Measurements from ENCODE around the gene RND2.

The RND2 gene

GRCh38 chr17:43014020-43014648, 10.9 kb upstream of the RND2 start:
- TF ChIP-seq TAF1 (IDR thresholded peaks at IDR 0.05; ENCODE audit: borderline replicate concordance, insufficient read depth, low read length) (no peak), SIN3A (IDR thresholded peaks at IDR 0.05; ENCODE audit: borderline replicate concordance, insufficient read depth, low read length) (no peak), POLR2AphosphoS5 (IDR thresholded peaks at IDR 0.05; ENCODE audit: low read depth, low read length) (no peak), REST (IDR thresholded peaks at IDR 0.05; ENCODE audit: insufficient read depth in 1 of 2, low read depth in 2 of 2, low read length in 2 of 2) (no peak), FOXP2 (optimal IDR thresholded peaks at IDR 0.05; ENCODE audit: borderline replicate concordance, extremely low read depth, extremely low read length, insufficient read depth) (no peak)

DNA sequence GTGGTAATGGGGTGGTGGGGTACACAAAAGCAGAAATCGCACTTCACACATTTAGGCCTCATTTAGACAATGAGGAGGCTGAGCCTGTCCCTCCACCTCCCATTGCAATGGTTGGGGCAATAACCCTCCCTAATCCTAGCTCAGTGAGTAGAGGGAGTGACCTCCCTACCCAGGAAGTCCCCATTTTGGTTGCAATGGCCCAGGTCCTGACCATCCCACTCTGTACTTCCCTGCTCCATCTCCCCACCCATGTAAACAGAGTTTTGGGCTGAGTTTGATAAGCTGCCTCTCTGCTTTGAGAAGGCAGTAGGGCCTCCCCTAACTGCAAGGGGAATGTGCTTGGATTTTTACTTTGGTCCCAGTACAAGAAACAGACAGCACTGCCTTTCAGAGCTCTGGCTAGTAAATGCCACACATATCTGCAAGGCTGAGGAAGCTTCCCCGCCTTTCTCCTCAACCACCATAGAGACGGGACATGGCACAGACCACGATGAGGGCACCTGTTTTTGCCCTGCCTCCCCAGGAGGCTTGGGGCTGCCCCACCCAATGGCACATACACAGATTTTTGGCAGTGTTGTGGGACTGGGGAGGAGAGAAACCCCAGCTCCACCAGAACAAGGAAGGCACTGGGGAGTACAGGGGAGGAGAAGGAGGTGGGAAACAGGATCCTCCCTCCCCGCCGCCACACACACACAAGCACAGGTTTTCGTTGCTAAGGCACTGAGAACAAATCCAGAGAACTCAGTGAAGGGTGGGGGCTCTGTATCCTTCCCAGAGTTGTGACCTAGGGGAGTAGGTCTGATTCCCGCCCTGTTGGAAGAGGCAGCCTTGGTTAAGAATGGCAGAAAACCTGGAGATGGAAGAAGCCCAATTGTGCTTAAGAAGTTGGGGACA, 10.1 kb upstream of the RND2 start:
- TF ChIP-seq SIN3A (IDR thresholded peaks at IDR 0.05; ENCODE audit: borderline replicate concordance, insufficient read depth, low read length) (no peak), TAF1 (IDR thresholded peaks at IDR 0.05; ENCODE audit: borderline replicate concordance, insufficient read depth, low read length) (no peak), FOXP2 (optimal IDR thresholded peaks at IDR 0.05; ENCODE audit: borderline replicate concordance, extremely low read depth, extremely low read length, insufficient read depth) (no peak), POLR2AphosphoS5 (IDR thresholded peaks at IDR 0.05; ENCODE audit: low read depth, low read length) (peak; percentile 27; the same call in 1 of the 2 replicates)

- no peak for TF ChIP-seq TAF1 (IDR thresholded peaks at IDR 0.05; ENCODE audit: borderline replicate concordance, insufficient read depth, low read length)
- TF ChIP-seq POLR2AphosphoS5 (IDR thresholded peaks at IDR 0.05; ENCODE audit: low read depth, low read length) = no peak; the same call in 1 of the 2 replicates
- no peak for TF ChIP-seq FOXP2 (optimal IDR thresholded peaks at IDR 0.05; ENCODE audit: borderline replicate concordance, extremely low read depth, extremely low read length, insufficient read depth)
- no peak for TF ChIP-seq SIN3A (IDR thresholded peaks at IDR 0.05; ENCODE audit: borderline replicate concordance, insufficient read depth, low read length)
- no peak for TF ChIP-seq REST (IDR thresholded peaks at IDR 0.05; ENCODE audit: insufficient read depth in 1 of 2, low read depth in 2 of 2, low read length in 2 of 2)
These were observed 9.5 kb upstream of the RND2 start for GRCh38 chr17:43015579-43015978.

- TF ChIP-seq SIN3A (IDR thresholded peaks at IDR 0.05; ENCODE audit: borderline replicate concordance, insufficient read depth, low read length) (no peak), REST (IDR thresholded peaks at IDR 0.05; ENCODE audit: insufficient read depth in 1 of 2, low read depth in 2 of 2, low read length in 2 of 2) (no peak), FOXP2 (optimal IDR thresholded peaks at IDR 0.05; ENCODE audit: borderline replicate concordance, extremely low read depth, extremely low read length, insufficient read depth) (no peak), POLR2AphosphoS5 (IDR thresholded peaks at IDR 0.05; ENCODE audit: low read depth, low read length) (no peak)
These were observed 8.8 kb upstream of the RND2 start for GRCh38 chr17:43016216-43016615.

- TF ChIP-seq SIN3A (IDR thresholded peaks at IDR 0.05; ENCODE audit: borderline replicate concordance, insufficient read depth, low read length) (no peak), TAF1 (IDR thresholded peaks at IDR 0.05; ENCODE audit: borderline replicate concordance, insufficient read depth, low read length) (no peak), FOXP2 (optimal IDR thresholded peaks at IDR 0.05; ENCODE audit: borderline replicate concordance, extremely low read depth, extremely low read length, insufficient read depth) (no peak), POLR2AphosphoS5 (IDR thresholded peaks at IDR 0.05; ENCODE audit: low read depth, low read length) (no peak), REST (IDR thresholded peaks at IDR 0.05; ENCODE audit: insufficient read depth in 1 of 2, low read depth in 2 of 2, low read length in 2 of 2) (no peak)
These were observed 6.8 kb upstream of the RND2 start for GRCh38 chr17:43018008-43018853.
